Fibroblast of the conjunctiva (primary cell): Measurements from ENCODE around the gene NOTO.

ENCODE experiments used
- DNase-seq: peaks from one replicate; pipeline ENCODE4 v3.0.0-alpha.2; 2010; ENCODE audit warnings: low read depth

The NOTO gene

DNA sequence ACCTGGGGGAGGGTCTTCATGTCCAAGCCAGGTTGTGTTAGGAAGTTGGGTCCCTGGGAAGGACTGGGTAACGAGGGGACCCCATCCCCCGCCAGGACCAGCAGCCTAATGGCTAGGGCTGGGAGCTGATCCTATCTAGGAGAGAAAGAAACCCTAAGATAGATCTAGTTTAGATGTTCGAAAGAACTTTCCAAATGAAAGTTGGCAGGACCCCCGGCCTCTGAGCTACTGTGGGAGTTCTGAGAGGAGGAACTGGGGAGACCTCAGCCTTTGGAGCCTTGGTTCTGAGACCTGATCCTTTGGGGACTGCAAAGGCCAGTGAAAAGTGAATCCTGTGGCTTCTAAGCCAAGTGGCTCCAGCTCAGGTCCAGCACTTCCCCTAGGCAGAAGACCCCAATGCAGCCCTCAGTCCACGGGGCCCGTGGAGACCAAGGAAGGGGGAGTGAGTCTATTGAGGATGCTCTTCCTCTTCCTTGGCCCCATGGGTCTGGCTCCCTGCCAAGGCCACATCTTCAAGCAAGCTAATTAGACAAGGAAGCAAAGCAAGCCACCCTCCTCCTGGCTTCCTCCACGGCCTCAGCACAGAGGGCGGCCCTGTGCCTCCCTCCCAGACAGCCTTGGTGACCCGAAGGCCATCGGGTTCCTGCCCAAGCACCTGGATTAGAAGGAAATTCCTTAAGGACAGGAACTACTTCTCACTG, 55.2 kb downstream of the NOTO start:
- no peak for DNase-seq

DNA sequence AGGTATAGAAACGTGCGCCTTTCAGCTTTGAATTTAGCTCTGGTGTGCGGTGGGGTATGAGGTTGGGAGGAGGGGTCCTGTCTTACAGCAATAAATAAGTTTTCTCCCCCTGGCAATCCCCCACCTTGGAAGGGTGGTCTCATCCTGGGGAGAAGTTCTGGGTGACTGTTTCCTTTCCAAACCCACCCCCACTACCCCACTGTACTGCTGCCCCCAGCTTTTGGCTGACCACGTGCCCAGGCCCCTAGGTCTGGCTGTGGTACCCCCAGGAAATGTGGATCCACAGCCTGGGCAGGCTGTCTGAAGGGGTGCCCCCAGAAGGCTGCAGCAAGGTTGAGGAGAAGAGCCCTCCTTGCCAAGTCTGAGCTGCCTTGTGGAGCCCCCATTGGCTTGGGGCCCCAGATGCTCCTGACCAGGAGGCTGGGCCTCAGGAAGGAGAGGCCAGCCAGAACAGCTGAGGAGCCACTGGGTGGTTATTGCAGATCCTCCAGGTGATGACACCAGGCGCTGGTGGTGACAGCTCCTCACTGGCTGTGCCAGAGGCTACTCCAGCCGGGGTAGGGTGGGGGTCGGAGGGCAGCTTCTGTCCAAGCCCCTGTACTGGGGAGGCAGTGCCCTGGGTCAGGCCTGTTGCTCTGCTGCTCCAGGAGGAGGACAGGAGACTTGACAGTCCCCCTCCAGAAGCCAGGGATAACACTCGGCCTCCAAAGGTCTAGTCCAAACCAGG, 56.0 kb downstream of the NOTO start:
- DNase-seq, result no peak

DNA sequence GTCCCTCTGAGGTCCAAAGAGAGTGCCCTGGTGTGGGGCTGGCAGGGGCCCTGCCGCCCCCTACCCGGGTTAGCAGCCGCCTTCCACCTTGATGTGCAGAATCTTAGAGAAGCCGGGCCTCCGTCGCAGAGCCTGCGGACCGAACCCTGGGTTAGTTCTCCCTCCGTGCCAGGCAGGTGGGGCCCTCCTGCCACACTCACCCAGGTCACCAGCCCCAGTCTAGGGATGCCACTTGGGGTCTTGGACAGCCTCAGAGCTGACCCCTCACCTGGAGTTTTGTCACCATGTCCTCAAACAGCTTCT, 56.5 kb downstream of the NOTO start:
- DNase-seq, result no peak

DNA sequence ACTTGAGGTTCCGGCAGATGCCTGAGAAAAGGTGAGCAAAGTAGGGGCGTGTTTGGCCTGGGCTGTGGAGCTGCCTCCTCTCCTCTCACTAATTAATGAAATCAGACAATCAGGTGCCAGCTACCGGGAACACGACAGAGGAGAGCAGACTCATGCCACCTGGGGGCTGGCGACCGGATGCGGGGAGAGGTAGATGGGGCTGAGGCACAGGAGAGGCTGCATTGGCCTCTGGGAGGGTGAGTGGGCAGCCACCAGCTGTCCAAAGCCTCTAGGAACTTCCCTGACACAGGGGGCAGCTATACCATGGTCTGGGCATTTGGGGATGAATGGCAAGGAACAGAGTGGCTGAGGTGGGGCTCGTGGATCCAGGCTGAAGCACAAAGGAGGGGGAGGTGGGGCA, 56.9 kb downstream of the NOTO start:
- DNase-seq, result no peak

DNA sequence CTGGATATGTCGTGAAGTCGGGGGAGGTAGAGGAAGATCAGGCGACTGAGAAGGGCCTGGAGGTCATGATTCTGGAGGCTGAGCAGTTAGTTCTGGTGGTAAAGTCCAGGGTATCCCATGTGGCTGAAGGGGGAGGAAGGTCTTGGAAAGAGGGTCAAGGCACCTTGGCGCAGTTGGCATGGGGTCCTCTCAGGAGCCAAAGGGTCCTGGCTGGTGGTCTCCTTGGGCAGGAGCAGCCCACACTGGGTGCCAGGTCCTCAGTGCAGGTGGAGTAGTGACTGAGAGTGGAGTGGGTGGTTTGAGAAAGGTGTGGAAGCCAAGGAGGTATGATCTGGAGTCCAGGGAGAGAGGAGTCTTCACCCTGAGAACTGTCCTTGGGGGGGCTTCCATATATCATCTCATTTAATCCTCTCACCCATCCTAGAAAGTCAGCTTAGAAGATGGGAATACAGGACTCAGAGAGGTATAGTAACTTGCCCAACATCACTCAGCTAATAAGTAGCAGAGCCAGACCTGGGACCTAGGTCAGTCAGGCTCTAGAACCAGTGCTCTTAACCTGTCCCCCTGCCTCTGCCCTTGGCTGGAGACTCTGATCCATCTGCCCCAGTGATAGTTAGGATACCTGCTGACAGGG, 57.4 kb downstream of the NOTO start:
- DNase-seq, result no peak

DNA sequence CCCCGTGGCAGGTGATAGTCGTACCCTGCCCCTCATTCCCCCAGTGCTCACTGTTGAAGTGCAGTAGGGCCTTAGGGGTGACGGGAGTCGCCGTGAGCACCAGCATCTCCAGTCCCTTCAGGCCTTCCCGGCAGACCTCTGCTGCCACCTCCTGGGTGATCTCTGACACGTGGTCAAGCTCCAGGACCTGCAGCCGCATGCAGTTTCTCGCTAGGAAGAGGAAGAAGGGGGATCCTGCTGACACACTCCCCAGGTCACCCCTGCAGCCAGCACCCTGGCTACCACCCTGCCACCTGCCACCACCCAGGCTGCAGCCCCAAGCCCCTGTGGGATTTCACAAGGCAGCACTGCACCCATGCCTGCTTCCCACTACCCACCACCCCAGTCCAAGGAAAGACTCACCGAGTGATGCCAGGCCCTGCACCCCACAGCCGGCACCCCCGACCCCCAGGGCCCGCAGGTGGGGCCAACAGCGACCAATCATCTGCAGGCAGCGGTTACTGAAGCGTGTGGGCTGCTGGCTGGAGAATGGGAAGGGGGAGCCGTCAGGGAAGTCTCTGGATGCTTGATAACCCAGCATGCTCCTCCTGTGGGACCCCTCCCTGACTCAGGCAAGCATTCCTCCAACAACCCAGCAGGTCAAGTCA, 58.1 kb downstream of the NOTO start:
- DNase-seq, result peak; percentile 18
